ENCODE results near the gene LMO7.
"Not testable (repeated sequence)": the region's sequence is repeated elsewhere in the genome, so short reads cannot be mapped to it uniquely, and the experiment has no call there.

The LMO7 gene

GRCh38 chr13:75776550-75776949, 140.4 kb downstream of the LMO7 start:
- in situ Hi-C loops (cut with HindIII; ENCODE audit: low pct_unique_long_range_greater_than_20kb, low sequenced_read_pairs), result no loop called here
- TF ChIP-seq JUND (IDR thresholded peaks at IDR 0.05; ENCODE audit: low read depth), result no peak
- no peak for DNase-seq (ENCODE audit: low read depth in 1 of 2, low spot score in 1 of 2)

- in situ Hi-C loops (cut with HindIII; ENCODE audit: low pct_unique_long_range_greater_than_20kb, low sequenced_read_pairs), result no loop called here
- DNase-seq (ENCODE audit: low read depth in 1 of 2, low spot score in 1 of 2), result no peak
- TF ChIP-seq JUND (IDR thresholded peaks at IDR 0.05; ENCODE audit: low read depth), result no peak
These were observed 143.3 kb downstream of the LMO7 start for GRCh38 chr13:75779393-75779792.

- DNase-seq (ENCODE audit: low read depth in 1 of 2, low spot score in 1 of 2), result peak in 1 of 2 experiments; percentile 54
- in situ Hi-C loops (cut with HindIII; ENCODE audit: low pct_unique_long_range_greater_than_20kb, low sequenced_read_pairs), result not testable (repeated sequence)
These were observed 144.0 kb downstream of the LMO7 start for GRCh38 chr13:75780103-75780502.

GRCh38 chr13:75782985-75783384, 146.9 kb downstream of the LMO7 start:
- no peak for TF ChIP-seq JUND (IDR thresholded peaks at IDR 0.05; ENCODE audit: low read depth)
- in situ Hi-C loops (cut with HindIII; ENCODE audit: low pct_unique_long_range_greater_than_20kb, low sequenced_read_pairs), result no loop called here
- DNase-seq (ENCODE audit: low read depth in 1 of 2, low spot score in 1 of 2), result no peak

GRCh38 chr13:75784003-75784402, 147.9 kb downstream of the LMO7 start:
- DNase-seq (ENCODE audit: low read depth in 1 of 2, low spot score in 1 of 2), result no peak
- no peak for TF ChIP-seq JUND (IDR thresholded peaks at IDR 0.05; ENCODE audit: low read depth)
- in situ Hi-C loops (cut with HindIII; ENCODE audit: low pct_unique_long_range_greater_than_20kb, low sequenced_read_pairs), result no loop called here

GRCh38 chr13:75785130-75785529, 149.0 kb downstream of the LMO7 start:
- in situ Hi-C loops (cut with HindIII; ENCODE audit: low pct_unique_long_range_greater_than_20kb, low sequenced_read_pairs), result no loop called here
- no peak for DNase-seq (ENCODE audit: low read depth in 1 of 2, low spot score in 1 of 2)
- no peak for TF ChIP-seq JUND (IDR thresholded peaks at IDR 0.05; ENCODE audit: low read depth)

- TF ChIP-seq JUND (IDR thresholded peaks at IDR 0.05; ENCODE audit: low read depth), result no peak
These were observed 151.3 kb downstream of the LMO7 start for GRCh38 chr13:75787249-75787928.

GRCh38 chr13:75788481-75788981, 152.4 kb downstream of the LMO7 start:
- TF ChIP-seq JUND (IDR thresholded peaks at IDR 0.05; ENCODE audit: low read depth), result no peak
- no peak for DNase-seq (ENCODE audit: low read depth in 1 of 2, low spot score in 1 of 2)
- in situ Hi-C loops (cut with HindIII; ENCODE audit: low pct_unique_long_range_greater_than_20kb, low sequenced_read_pairs), result no loop called here

More at GRCh38 chr13:75787249-75787928, 151.3 kb downstream of the LMO7 start:
- in situ Hi-C loops (cut with HindIII; ENCODE audit: low pct_unique_long_range_greater_than_20kb, low sequenced_read_pairs), result no loop called here
- DNase-seq (ENCODE audit: low read depth in 1 of 2, low spot score in 1 of 2), result no peak

GRCh38 chr13:75789451-75790197, 153.5 kb downstream of the LMO7 start:
- TF ChIP-seq JUND (IDR thresholded peaks at IDR 0.05; ENCODE audit: low read depth), result no peak
- in situ Hi-C loops (cut with HindIII; ENCODE audit: low pct_unique_long_range_greater_than_20kb, low sequenced_read_pairs), result no loop called here
- DNase-seq (ENCODE audit: low read depth in 1 of 2, low spot score in 1 of 2), result no peak

- in situ Hi-C loops (cut with HindIII; ENCODE audit: low pct_unique_long_range_greater_than_20kb, low sequenced_read_pairs), result no loop called here
- no peak for TF ChIP-seq JUND (IDR thresholded peaks at IDR 0.05; ENCODE audit: low read depth)
- no peak for DNase-seq (ENCODE audit: low read depth in 1 of 2, low spot score in 1 of 2)
These were observed 154.3 kb downstream of the LMO7 start for GRCh38 chr13:75790198-75790970.

GRCh38 chr13:75792526-75793187, 156.5 kb downstream of the LMO7 start:
- in situ Hi-C loops (cut with HindIII; ENCODE audit: low pct_unique_long_range_greater_than_20kb, low sequenced_read_pairs), result no loop called here
- DNase-seq (ENCODE audit: low read depth in 1 of 2, low spot score in 1 of 2), result peak; percentile 4 to 16
- no peak for TF ChIP-seq JUND (IDR thresholded peaks at IDR 0.05; ENCODE audit: low read depth)

- DNase-seq (ENCODE audit: low read depth in 1 of 2, low spot score in 1 of 2); in situ Hi-C loops (cut with HindIII; ENCODE audit: low pct_unique_long_range_greater_than_20kb, low sequenced_read_pairs): not testable (repeated sequence)
These were observed 157.0 kb downstream of the LMO7 start for GRCh38 chr13:75793188-75793567.
